H9 (cell line): ENCODE measurements around the gene MCF2L. TPM values are rescaled to one million over a fixed set of nuclear protein-coding genes. Genes with fewer than 3 reads are reported as not detected.

Source experiments
- DNase-seq: peaks from one replicate; pipeline ENCODE4 v3.0.0-alpha.2; 2017
- H2AFZ ChIP-seq: one replicate; pipeline ENCODE4 v1.6.1; 2013; ENCODE audit warnings: mild to moderate bottlenecking, low read length, control low read depth, moderate library complexity
- H2AK5ac ChIP-seq: 2 replicates; pipeline ENCODE4 v1.6.1; 2013; ENCODE audit warnings: low read length, control low read depth, mixed read lengths; ENCODE audit not compliant: insufficient read length
- H2BK120ac ChIP-seq: one replicate; pipeline ENCODE4 v1.6.1; 2013; ENCODE audit warnings: low read depth, mild to moderate bottlenecking, low read length, control low read depth, inconsistent platforms; ENCODE audit not compliant: poor library complexity, severe bottlenecking
- H2BK12ac ChIP-seq: 2 replicates; pipeline ENCODE4 v1.6.1; 2013; ENCODE audit warnings: low read length, control low read depth, mixed read lengths, low read depth; ENCODE audit not compliant: insufficient read length
- H2BK15ac ChIP-seq: 2 replicates; pipeline ENCODE4 v1.6.1; 2013; ENCODE audit warnings: low read depth, low read length, control low read depth
- H2BK20ac ChIP-seq: one replicate; pipeline ENCODE4 v1.6.1; 2013; ENCODE audit warnings: low read depth, mild to moderate bottlenecking, low read length, control low read depth, inconsistent platforms; ENCODE audit not compliant: poor library complexity, severe bottlenecking
- H2BK5ac ChIP-seq: 2 replicates; pipeline ENCODE4 v1.6.1; 2013; ENCODE audit warnings: low read length, control low read depth, mixed read lengths; ENCODE audit not compliant: insufficient read length
- H3K14ac ChIP-seq: 2 replicates; pipeline ENCODE4 v1.6.1; 2013; ENCODE audit warnings: low read length, control low read depth; ENCODE audit not compliant: insufficient read depth
- H3K18ac ChIP-seq: 2 replicates; pipeline ENCODE4 v1.6.1; 2013; ENCODE audit warnings: low read depth, mild to moderate bottlenecking, mixed read lengths, low read length, control low read depth; ENCODE audit not compliant: insufficient read length
- H3K23ac ChIP-seq: 2 replicates; pipeline ENCODE4 v1.6.1; 2013; ENCODE audit warnings: low read length, control low read depth, mixed read lengths, low read depth; ENCODE audit not compliant: insufficient read length
- H3K23me2 ChIP-seq: 2 replicates; pipeline ENCODE4 v1.6.1; 2013; ENCODE audit warnings: low read depth, mild to moderate bottlenecking, mixed read lengths, low read length, control low read depth; ENCODE audit not compliant: insufficient read length, poor library complexity, severe bottlenecking
- H3K27ac ChIP-seq: 2 replicates; pipeline ENCODE4 v1.5.1; 2013; ENCODE audit warnings: low read length, control low read depth, mixed read lengths, low read depth; ENCODE audit not compliant: insufficient read length
- H3K27me3 ChIP-seq: 2 replicates; pipeline ENCODE4 v1.6.1; 2013; ENCODE audit warnings: low read length, control low read depth, inconsistent platforms; ENCODE audit not compliant: insufficient read depth
- H3K4ac ChIP-seq: 2 replicates; pipeline ENCODE4 v1.6.1; 2013; ENCODE audit warnings: low read depth, mild to moderate bottlenecking, control low read depth, inconsistent platforms, low read length, moderate library complexity
- H3K4me1 ChIP-seq: 2 replicates; pipeline ENCODE4 v1.6.1; 2013; ENCODE audit warnings: low read length, control low read depth, inconsistent platforms; ENCODE audit not compliant: insufficient read depth
- H3K4me2 ChIP-seq: 2 replicates; pipeline ENCODE4 v1.6.1; 2013; ENCODE audit warnings: low read length, control low read depth, mixed read lengths; ENCODE audit not compliant: insufficient read length, insufficient read depth
- H3K56ac ChIP-seq: 2 replicates; pipeline ENCODE4 v1.6.1; 2013; ENCODE audit warnings: low read depth, mild to moderate bottlenecking, mixed read lengths, low read length, control low read depth; ENCODE audit not compliant: insufficient read length
- H3K79me1 ChIP-seq: 2 replicates; pipeline ENCODE4 v1.6.1; 2013; ENCODE audit warnings: low read depth, mild to moderate bottlenecking, moderate library complexity, low read length, control low read depth, inconsistent platforms; ENCODE audit not compliant: insufficient read depth, poor library complexity, severe bottlenecking
- H3K79me2 ChIP-seq: 2 replicates; pipeline ENCODE4 v1.6.1; 2013; ENCODE audit warnings: low read length, control low read depth, inconsistent platforms; ENCODE audit not compliant: insufficient read depth
- H3K9ac ChIP-seq: 2 replicates; pipeline ENCODE4 v1.6.1; 2013; ENCODE audit warnings: low read length, control low read depth, mixed read lengths; ENCODE audit not compliant: insufficient read length; ENCODE audit errors: extremely low read depth
- H3K9me3 ChIP-seq: one replicate; pipeline ENCODE4 v1.6.1; 2013; ENCODE audit warnings: low read depth, low read length, inconsistent platforms; ENCODE audit not compliant: control insufficient read depth
- H3T11ph ChIP-seq: one replicate; pipeline ENCODE4 v1.6.1; 2013; ENCODE audit warnings: mild to moderate bottlenecking, low read length, control low read depth, inconsistent platforms
- H4K20me1 ChIP-seq: one replicate; pipeline ENCODE4 v1.6.1; 2013; ENCODE audit not compliant: control insufficient read depth, insufficient read length, insufficient read depth
- H4K5ac ChIP-seq: 2 replicates; pipeline ENCODE4 v1.6.1; 2013; ENCODE audit warnings: low read depth, mild to moderate bottlenecking, mixed read lengths, low read length, control low read depth; ENCODE audit not compliant: insufficient read length
- H4K8ac ChIP-seq: replicated peaks from 2 replicates; pipeline ENCODE4 v1.6.1; 2013; ENCODE audit warnings: low read length, control low read depth, mixed read lengths, low read depth; ENCODE audit not compliant: insufficient read length
- H4K91ac ChIP-seq: 2 replicates; pipeline ENCODE4 v1.6.1; 2013; ENCODE audit warnings: low read depth, mild to moderate bottlenecking, moderate library complexity, mixed read lengths, low read length, control low read depth; ENCODE audit not compliant: insufficient read length
- H3K27ac Mint-ChIP-seq, 3 experiments: 2 replicates in 2 of 3; 3 replicates in 1 of 3; pipeline ENCODE4 v1.8.0; 2020 to 2021; ENCODE audit warnings: mixed read lengths in 3 of 3, mild to moderate bottlenecking in 1 of 3, moderate library complexity in 1 of 3
- H3K27me3 Mint-ChIP-seq: 2 replicates; pipeline ENCODE4 v1.8.0; 2021; ENCODE audit warnings: low read depth, mild to moderate bottlenecking, moderate library complexity, mixed read lengths
- H3K36me3 Mint-ChIP-seq, 3 experiments: 2 replicates in 2 of 3; 3 replicates in 1 of 3; pipeline ENCODE4 v1.8.0; 2020 to 2021; ENCODE audit warnings: low read depth in 3 of 3, mixed read lengths in 3 of 3; ENCODE audit not compliant: insufficient read depth in 1 of 3
- H3K4me1 Mint-ChIP-seq, 2 experiments: 2 replicates each; pipeline ENCODE4 v1.8.0; 2020; ENCODE audit warnings: mixed read lengths in 2 of 2
- H3K4me3 Mint-ChIP-seq, 2 experiments: 2 replicates in 1 of 2; 3 replicates in 1 of 2; pipeline ENCODE4 v1.8.0; 2020 to 2021; ENCODE audit warnings: mild to moderate bottlenecking in 2 of 2, mixed read lengths in 2 of 2, moderate library complexity in 1 of 2
- H3K9me3 Mint-ChIP-seq, 2 experiments: 2 replicates in 1 of 2; 3 replicates in 1 of 2; pipeline ENCODE4 v1.8.0; 2020; ENCODE audit warnings: mild to moderate bottlenecking in 2 of 2, mixed read lengths in 2 of 2, moderate library complexity in 1 of 2
- WGBS: extraction: QIAGEN DNeasy Blood & Tissue Kit; methylation state at CpG from one replicate; pipeline ENCODE4 v1.1.7; 2013; ENCODE audit warnings: missing lambda C conversion rate, low lambda C conversion rate, mixed read lengths; ENCODE audit not compliant: insufficient read length; ENCODE audit errors: extremely low coverage; 5-methylcytosine and 5-hydroxymethylcytosine counted together
- total RNA-seq: library from RNA; stranded (reverse); gene quantifications from 2 replicates; pipeline ENCODE4 v1.2.1, GENCODE V29; 2021
- TF ChIP-seq, protein P1 (sequence below): fragments of 200-600 bp; sonication (generic); conservative IDR thresholded peaks from 3 replicates; pipeline ENCODE4 v1.8.0; 2021; ENCODE audit warnings: antibody characterized with exemption, mild to moderate bottlenecking

The MCF2L gene
- total RNA-seq, 1 experiment from 2014 or later: 18.5 TPM

- H3K23me2 ChIP-seq: no peaks in the 10 kb centered on the region
- no peak overlapping the region for H3K23ac ChIP-seq
- H3K79me1 ChIP-seq: no peaks in the 10 kb centered on the region
- H4K20me1 ChIP-seq: no peaks in the 10 kb centered on the region
- no peak overlapping the region for H2AFZ ChIP-seq
- no peak overlapping the region for H4K91ac ChIP-seq
- H3K4me1 ChIP-seq: no peaks in the 10 kb centered on the region
- Mint-ChIP-seq H3K4me3 (no peak overlapping the region), H3K9me3 (peaks cover 5 to 10% of the 10 kb centered on the region in 2 experiments; a peak in 4 of 5 replicates), H3K27me3 (peaks cover 6% of the 10 kb centered on the region), H3K4me1 (peaks cover 2% of the 10 kb centered on the region in 2 experiments; a peak in 3 of 4 replicates), H3K27ac (no peak overlapping the region; a peak in 1 of 7 replicates), H3K36me3 (peaks cover 0 to 2% (median 0%) of the 10 kb centered on the region in 3 experiments; a peak in 3 of 7 replicates)
- no peak for DNase-seq
- H2BK5ac ChIP-seq: no peak overlapping the region
- no peak overlapping the region for H3K14ac ChIP-seq
- no peaks in the 10 kb centered on the region for H3K79me2 ChIP-seq
- H3K18ac ChIP-seq: no peak overlapping the region
- H3K9me3 ChIP-seq: no peaks in the 10 kb centered on the region
- H3K27ac ChIP-seq: no peak overlapping the region
- H4K8ac ChIP-seq: no peak overlapping the region
- H2AK5ac ChIP-seq: no peak overlapping the region
- no peak overlapping the region for H3K56ac ChIP-seq
- H3K9ac ChIP-seq: no peak overlapping the region
- H2BK15ac ChIP-seq: no peak overlapping the region
- H2BK12ac ChIP-seq: no peak overlapping the region
- no peaks in the 10 kb centered on the region for H3K27me3 ChIP-seq
- H3K4ac ChIP-seq: no peak overlapping the region
- no peak overlapping the region for H2BK120ac ChIP-seq
- no peak overlapping the region for H4K5ac ChIP-seq
- no peak overlapping the region for H3T11ph ChIP-seq
- H2BK20ac ChIP-seq: no peak overlapping the region
- TF ChIP-seq, protein P1, sequence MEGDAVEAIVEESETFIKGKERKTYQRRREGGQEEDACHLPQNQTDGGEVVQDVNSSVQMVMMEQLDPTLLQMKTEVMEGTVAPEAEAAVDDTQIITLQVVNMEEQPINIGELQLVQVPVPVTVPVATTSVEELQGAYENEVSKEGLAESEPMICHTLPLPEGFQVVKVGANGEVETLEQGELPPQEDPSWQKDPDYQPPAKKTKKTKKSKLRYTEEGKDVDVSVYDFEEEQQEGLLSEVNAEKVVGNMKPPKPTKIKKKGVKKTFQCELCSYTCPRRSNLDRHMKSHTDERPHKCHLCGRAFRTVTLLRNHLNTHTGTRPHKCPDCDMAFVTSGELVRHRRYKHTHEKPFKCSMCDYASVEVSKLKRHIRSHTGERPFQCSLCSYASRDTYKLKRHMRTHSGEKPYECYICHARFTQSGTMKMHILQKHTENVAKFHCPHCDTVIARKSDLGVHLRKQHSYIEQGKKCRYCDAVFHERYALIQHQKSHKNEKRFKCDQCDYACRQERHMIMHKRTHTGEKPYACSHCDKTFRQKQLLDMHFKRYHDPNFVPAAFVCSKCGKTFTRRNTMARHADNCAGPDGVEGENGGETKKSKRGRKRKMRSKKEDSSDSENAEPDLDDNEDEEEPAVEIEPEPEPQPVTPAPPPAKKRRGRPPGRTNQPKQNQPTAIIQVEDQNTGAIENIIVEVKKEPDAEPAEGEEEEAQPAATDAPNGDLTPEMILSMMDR: no peak
- H3K4me2 ChIP-seq: no peak overlapping the region
- WGBS: no CpG with 5 or more reads among the region's 10 CpGs
Measured at GRCh38 chr13:113032291-113032690, 63.3 kb downstream of the MCF2L start.
